ENCODE measurements around the gene KCNIP4.

Gene KCNIP4

GRCh38 chr4:21738821-21739220 is 209.8 kb downstream of the KCNIP4 start:
- Histone ChIP-seq H3K4me1 (ENCODE audit: control insufficient read depth, insufficient read depth, low read length) (no peaks in the 10 kb centered on the region), H3K27me3 (ENCODE audit: control insufficient read depth, insufficient read depth, low read length) (no peaks in the 10 kb centered on the region)

GRCh38 chr4:21735866-21736265 is 212.7 kb downstream of the KCNIP4 start:
- H3K27me3 ChIP-seq (ENCODE audit: control insufficient read depth, insufficient read depth, low read length) = no peaks in the 10 kb centered on the region
- no peaks in the 10 kb centered on the region for H3K9me3 ChIP-seq (ENCODE audit: control insufficient read depth, insufficient read depth, low read depth, low read length)
- H3K4me3 ChIP-seq (ENCODE audit: low read depth, low read length) = no peak overlapping the region
- H3K4me1 ChIP-seq (ENCODE audit: control insufficient read depth, insufficient read depth, low read length) = no peaks in the 10 kb centered on the region
- no peak overlapping the region for H3K9ac ChIP-seq (ENCODE audit: low read length)
- H3K36me3 ChIP-seq (ENCODE audit: control insufficient read depth, insufficient read depth, low read length) = no peaks in the 10 kb centered on the region
- H3K27ac ChIP-seq (ENCODE audit: low read depth, low read length) = no peak overlapping the region

More at GRCh38 chr4:21738821-21739220, 209.8 kb downstream of the KCNIP4 start:
- no peaks in the 10 kb centered on the region for H3K9me3 ChIP-seq (ENCODE audit: control insufficient read depth, insufficient read depth, low read depth, low read length)
- H3K27ac ChIP-seq (ENCODE audit: low read depth, low read length) = no peak overlapping the region
- H3K4me3 ChIP-seq (ENCODE audit: low read depth, low read length) = no peak overlapping the region
- no peaks in the 10 kb centered on the region for H3K36me3 ChIP-seq (ENCODE audit: control insufficient read depth, insufficient read depth, low read length)
- no peak overlapping the region for H3K9ac ChIP-seq (ENCODE audit: low read length)

GRCh38 chr4:21733894-21734630 is 214.5 kb downstream of the KCNIP4 start:
- Histone ChIP-seq H3K27ac (ENCODE audit: low read depth, low read length) (no peak overlapping the region), H3K9me3 (ENCODE audit: control insufficient read depth, insufficient read depth, low read depth, low read length) (no peaks in the 10 kb centered on the region), H3K27me3 (ENCODE audit: control insufficient read depth, insufficient read depth, low read length) (no peaks in the 10 kb centered on the region), H3K36me3 (ENCODE audit: control insufficient read depth, insufficient read depth, low read length) (no peaks in the 10 kb centered on the region), H3K4me1 (ENCODE audit: control insufficient read depth, insufficient read depth, low read length) (no peaks in the 10 kb centered on the region), H3K4me3 (ENCODE audit: low read depth, low read length) (no peak overlapping the region), H3K9ac (ENCODE audit: low read length) (no peak overlapping the region)

- H3K36me3 ChIP-seq (ENCODE audit: control insufficient read depth, insufficient read depth, low read length) = no peaks in the 10 kb centered on the region
- no peak overlapping the region for H3K27ac ChIP-seq (ENCODE audit: low read depth, low read length)
- H3K27me3 ChIP-seq (ENCODE audit: control insufficient read depth, insufficient read depth, low read length) = no peaks in the 10 kb centered on the region
- H3K9ac ChIP-seq (ENCODE audit: low read length) = no peak overlapping the region
- 0 out of 2 replicates have a peak, but pooled peaks cover 3% of the 10 kb centered on the region for H3K9me3 ChIP-seq (ENCODE audit: control insufficient read depth, insufficient read depth, low read depth, low read length)
- H3K4me1 ChIP-seq (ENCODE audit: control insufficient read depth, insufficient read depth, low read length) = no peaks in the 10 kb centered on the region
- H3K4me3 ChIP-seq (ENCODE audit: low read depth, low read length) = no peak overlapping the region
Measured at GRCh38 chr4:21728304-21728703, 220.3 kb downstream of the KCNIP4 start.

GRCh38 chr4:21726255-21726815 is 222.2 kb downstream of the KCNIP4 start:
- H3K9me3 ChIP-seq (ENCODE audit: control insufficient read depth, insufficient read depth, low read depth, low read length) = 0 out of 2 replicates have a peak, but pooled peaks cover 3% of the 10 kb centered on the region
- H3K27me3 ChIP-seq (ENCODE audit: control insufficient read depth, insufficient read depth, low read length) = no peaks in the 10 kb centered on the region
- H3K4me3 ChIP-seq (ENCODE audit: low read depth, low read length) = no peak overlapping the region
- no peak overlapping the region for H3K9ac ChIP-seq (ENCODE audit: low read length)
- no peaks in the 10 kb centered on the region for H3K36me3 ChIP-seq (ENCODE audit: control insufficient read depth, insufficient read depth, low read length)
- no peak overlapping the region for H3K27ac ChIP-seq (ENCODE audit: low read depth, low read length)
- H3K4me1 ChIP-seq (ENCODE audit: control insufficient read depth, insufficient read depth, low read length) = no peaks in the 10 kb centered on the region

GRCh38 chr4:21722157-21722839 is 226.3 kb downstream of the KCNIP4 start:
- Histone ChIP-seq H3K9ac (ENCODE audit: low read length) (no peak overlapping the region), H3K27me3 (ENCODE audit: control insufficient read depth, insufficient read depth, low read length) (no peaks in the 10 kb centered on the region), H3K27ac (ENCODE audit: low read depth, low read length) (no peak overlapping the region), H3K4me3 (ENCODE audit: low read depth, low read length) (no peak overlapping the region), H3K36me3 (ENCODE audit: control insufficient read depth, insufficient read depth, low read length) (no peaks in the 10 kb centered on the region), H3K4me1 (ENCODE audit: control insufficient read depth, insufficient read depth, low read length) (no peaks in the 10 kb centered on the region), H3K9me3 (ENCODE audit: control insufficient read depth, insufficient read depth, low read depth, low read length) (0 out of 2 replicates have a peak, but pooled peaks cover 3% of the 10 kb centered on the region)

GRCh38 chr4:21716531-21716930 is 232.0 kb downstream of the KCNIP4 start:
- no peak overlapping the region for H3K27ac ChIP-seq (ENCODE audit: low read depth, low read length)
- no peaks in the 10 kb centered on the region for H3K27me3 ChIP-seq (ENCODE audit: control insufficient read depth, insufficient read depth, low read length)
- H3K36me3 ChIP-seq (ENCODE audit: control insufficient read depth, insufficient read depth, low read length) = no peaks in the 10 kb centered on the region
- H3K4me1 ChIP-seq (ENCODE audit: control insufficient read depth, insufficient read depth, low read length) = no peaks in the 10 kb centered on the region
- H3K9ac ChIP-seq (ENCODE audit: low read length) = no peak overlapping the region
- H3K4me3 ChIP-seq (ENCODE audit: low read depth, low read length) = no peak overlapping the region
- H3K9me3 ChIP-seq (ENCODE audit: control insufficient read depth, insufficient read depth, low read depth, low read length) = no peaks in the 10 kb centered on the region

- no peak overlapping the region for H3K27ac ChIP-seq (ENCODE audit: low read depth, low read length)
- no peaks in the 10 kb centered on the region for H3K9me3 ChIP-seq (ENCODE audit: control insufficient read depth, insufficient read depth, low read depth, low read length)
- no peak overlapping the region for H3K4me3 ChIP-seq (ENCODE audit: low read depth, low read length)
Measured at GRCh38 chr4:21710179-21710835, 238.3 kb downstream of the KCNIP4 start.

GRCh38 chr4:21709761-21710160 is 238.8 kb downstream of the KCNIP4 start:
- H3K27ac ChIP-seq (ENCODE audit: low read depth, low read length) = no peak overlapping the region
- peaks cover 7% of the 10 kb centered on the region; the same call in 1 of the 2 replicates for H3K4me1 ChIP-seq (ENCODE audit: control insufficient read depth, insufficient read depth, low read length)
- no peak overlapping the region for H3K4me3 ChIP-seq (ENCODE audit: low read depth, low read length)
- H3K9me3 ChIP-seq (ENCODE audit: control insufficient read depth, insufficient read depth, low read depth, low read length) = no peaks in the 10 kb centered on the region
- no peaks in the 10 kb centered on the region for H3K27me3 ChIP-seq (ENCODE audit: control insufficient read depth, insufficient read depth, low read length)
- no peak overlapping the region for H3K9ac ChIP-seq (ENCODE audit: low read length)
- no peaks in the 10 kb centered on the region for H3K36me3 ChIP-seq (ENCODE audit: control insufficient read depth, insufficient read depth, low read length)

More at GRCh38 chr4:21710179-21710835, 238.3 kb downstream of the KCNIP4 start:
- H3K27me3 ChIP-seq (ENCODE audit: control insufficient read depth, insufficient read depth, low read length) = no peaks in the 10 kb centered on the region
- no peak overlapping the region for H3K9ac ChIP-seq (ENCODE audit: low read length)
- H3K4me1 ChIP-seq (ENCODE audit: control insufficient read depth, insufficient read depth, low read length) = peaks cover 7% of the 10 kb centered on the region; the same call in 1 of the 2 replicates
- no peaks in the 10 kb centered on the region for H3K36me3 ChIP-seq (ENCODE audit: control insufficient read depth, insufficient read depth, low read length)

GRCh38 chr4:21709031-21709430 is 239.5 kb downstream of the KCNIP4 start:
- Histone ChIP-seq H3K4me3 (ENCODE audit: low read depth, low read length) (no peak overlapping the region), H3K9me3 (ENCODE audit: control insufficient read depth, insufficient read depth, low read depth, low read length) (no peaks in the 10 kb centered on the region), H3K27ac (ENCODE audit: low read depth, low read length) (no peak overlapping the region), H3K4me1 (ENCODE audit: control insufficient read depth, insufficient read depth, low read length) (peaks cover 7% of the 10 kb centered on the region; the same call in 1 of the 2 replicates), H3K27me3 (ENCODE audit: control insufficient read depth, insufficient read depth, low read length) (no peaks in the 10 kb centered on the region), H3K36me3 (ENCODE audit: control insufficient read depth, insufficient read depth, low read length) (no peaks in the 10 kb centered on the region), H3K9ac (ENCODE audit: low read length) (no peak overlapping the region)
